DLD1 (cell line): Measurements from ENCODE around the gene DAAM2.

Experiments
- in situ Hi-C: cut with HindIII; loops from 2 replicates; pipeline ENCODE4 v1.10.0; 2017; ENCODE audit warnings: low sequenced_read_pairs

The DAAM2 gene

GRCh38 chr6:39881851-39882530, 89.8 kb downstream of the DAAM2 start:
- in situ Hi-C loops: no loop called here

DNA sequence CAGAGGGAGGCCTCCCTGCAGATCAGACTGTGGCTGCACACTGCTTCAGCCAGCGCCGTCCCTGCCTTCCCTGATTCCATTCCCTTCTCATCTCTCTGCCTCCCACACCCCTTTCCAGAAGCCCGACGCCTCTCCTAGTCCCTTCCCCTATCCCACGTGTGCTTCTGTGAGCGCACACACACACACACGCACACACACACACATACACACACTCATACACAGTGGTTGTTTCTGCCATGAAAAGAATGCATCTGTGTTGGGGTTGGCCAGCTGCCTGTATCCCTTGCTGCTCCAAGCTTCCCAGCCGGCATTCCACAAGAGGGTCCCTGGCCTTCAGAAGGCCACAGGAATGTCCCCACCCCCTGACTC, 90.3 kb downstream of the DAAM2 start:
- in situ Hi-C loops: no loop called here

DNA sequence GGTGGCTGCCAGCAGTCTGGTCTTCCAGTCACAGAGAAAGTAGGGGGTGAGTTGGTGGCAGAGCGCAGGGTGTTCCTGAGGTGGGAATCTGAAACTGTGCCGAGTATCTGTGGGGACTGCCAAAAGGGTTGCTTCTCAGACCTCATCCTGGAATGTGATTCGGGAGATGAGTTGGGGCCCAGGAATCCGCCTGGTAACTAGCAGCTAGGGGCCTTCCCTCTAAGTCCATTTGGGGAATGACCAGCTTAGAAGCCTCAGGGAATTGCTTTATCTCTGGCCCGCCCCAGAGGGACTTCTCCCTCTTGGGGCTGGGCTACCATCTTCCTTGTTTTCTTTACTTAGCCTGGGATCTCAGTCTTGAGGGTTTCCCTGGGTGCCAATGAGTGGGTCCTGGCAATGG, 92.5 kb downstream of the DAAM2 start:
- in situ Hi-C loops: no loop called here

DNA sequence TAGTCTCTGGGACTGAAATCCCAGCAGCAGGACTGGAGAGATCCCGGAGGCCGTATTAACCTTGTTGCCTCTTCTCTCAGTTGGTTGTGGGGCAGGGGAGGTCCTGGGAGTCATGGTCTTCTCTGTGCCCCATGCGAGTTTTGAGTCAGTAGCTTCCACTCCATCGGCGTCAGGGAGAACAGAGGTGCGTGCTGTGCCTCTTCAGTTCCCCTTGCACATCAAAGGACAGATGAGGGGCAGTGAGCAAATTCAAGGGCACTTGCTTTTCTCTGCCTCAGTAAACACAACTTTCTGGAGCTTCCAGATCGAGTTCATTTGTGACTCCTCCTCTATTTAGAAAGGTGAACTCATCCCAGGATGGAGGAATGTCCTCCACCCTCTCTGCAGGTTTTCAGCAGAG, 93.5 kb downstream of the DAAM2 start:
- in situ Hi-C loops: no loop called here

- in situ Hi-C loops: no loop called here
Measured at GRCh38 chr6:39886871-39887270, 94.7 kb downstream of the DAAM2 start.

- in situ Hi-C loops: no loop called here
Measured at GRCh38 chr6:39887692-39888450, 95.7 kb downstream of the DAAM2 start.

DNA sequence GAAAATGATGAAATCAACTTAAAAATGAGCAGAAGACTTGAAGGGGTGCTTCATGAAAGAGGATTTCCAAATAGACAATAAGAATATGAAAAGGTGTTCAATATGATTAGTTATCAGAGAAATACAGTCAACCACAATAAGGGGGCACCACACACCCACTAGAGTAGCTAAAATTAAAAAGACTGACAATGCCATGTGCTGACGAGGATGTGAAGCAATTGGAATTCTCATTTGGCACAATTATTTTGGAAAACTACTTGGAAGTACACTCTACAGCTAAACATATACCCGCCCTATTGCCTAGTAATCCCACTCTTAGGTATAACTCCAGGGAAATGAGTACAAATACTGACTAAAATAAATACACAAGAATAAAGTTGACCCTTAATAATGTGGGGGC, 97.1 kb downstream of the DAAM2 start:
- in situ Hi-C loops: no loop called here

DNA sequence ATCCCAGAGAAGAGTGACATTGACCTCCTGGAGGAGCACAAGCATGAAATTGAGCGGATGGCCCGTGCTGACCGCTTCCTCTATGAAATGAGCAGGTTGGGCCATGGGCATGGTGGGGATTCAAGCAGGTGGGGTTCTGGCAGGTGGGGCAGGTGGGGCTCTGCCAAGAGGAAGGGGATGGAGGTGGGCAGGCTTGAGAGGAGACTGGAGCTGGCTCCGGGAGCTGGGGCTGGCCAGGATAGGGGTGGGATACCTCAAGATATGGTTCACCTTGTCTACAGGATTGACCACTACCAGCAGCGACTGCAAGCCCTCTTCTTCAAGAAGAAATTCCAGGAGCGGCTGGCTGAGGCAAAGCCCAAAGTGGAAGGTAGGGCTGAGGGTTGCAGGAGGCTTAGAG, 99.2 kb downstream of the DAAM2 start:
- in situ Hi-C loops: no loop called here

GRCh38 chr6:39891976-39892375, 99.8 kb downstream of the DAAM2 start:
- in situ Hi-C loops: no loop called here

- in situ Hi-C loops: no loop called here
Measured at GRCh38 chr6:39892490-39893129, 100.4 kb downstream of the DAAM2 start.

GRCh38 chr6:39893286-39893685, 101.1 kb downstream of the DAAM2 start:
- in situ Hi-C loops: no loop called here

DNA sequence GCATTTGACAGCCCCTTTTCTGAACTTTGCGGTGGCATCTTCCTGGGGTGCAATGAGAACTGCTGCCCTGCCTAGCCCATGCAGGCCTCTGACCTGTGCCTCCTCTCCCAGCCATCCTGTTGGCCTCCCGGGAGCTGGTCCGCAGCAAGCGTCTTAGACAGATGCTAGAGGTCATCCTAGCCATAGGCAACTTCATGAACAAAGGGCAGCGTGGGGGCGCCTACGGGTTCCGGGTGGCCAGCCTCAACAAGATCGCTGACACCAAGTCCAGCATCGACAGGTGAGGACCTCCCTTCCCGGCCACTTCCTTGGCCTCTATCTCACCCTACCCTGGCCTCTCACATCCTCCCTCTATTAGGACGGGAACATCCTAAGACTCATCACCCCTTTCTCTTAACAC, 104.5 kb downstream of the DAAM2 start:
- in situ Hi-C loops: no loop called here

GRCh38 chr6:39897698-39898097, 105.5 kb downstream of the DAAM2 start:
- in situ Hi-C loops: no loop called here

DNA sequence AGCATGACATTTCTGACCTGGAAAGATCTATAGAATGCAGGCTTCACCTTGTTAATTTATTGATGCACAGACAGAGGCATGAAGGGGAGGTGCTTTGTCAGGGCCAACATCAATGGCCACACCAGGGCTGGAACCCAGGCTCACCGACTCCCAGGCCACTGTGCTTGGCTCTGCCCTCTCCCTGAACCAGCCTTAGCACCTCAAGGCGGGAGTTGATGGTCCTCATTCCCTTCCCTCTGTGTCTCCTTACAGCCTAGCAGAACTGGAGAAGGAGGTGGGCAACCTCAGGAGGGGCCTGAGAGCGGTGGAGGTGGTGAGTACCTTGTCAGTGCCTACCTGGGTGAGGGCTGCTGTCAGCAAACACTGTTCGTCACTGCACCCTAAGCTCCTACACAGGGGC, 106.4 kb downstream of the DAAM2 start:
- in situ Hi-C loops: no loop called here

DNA sequence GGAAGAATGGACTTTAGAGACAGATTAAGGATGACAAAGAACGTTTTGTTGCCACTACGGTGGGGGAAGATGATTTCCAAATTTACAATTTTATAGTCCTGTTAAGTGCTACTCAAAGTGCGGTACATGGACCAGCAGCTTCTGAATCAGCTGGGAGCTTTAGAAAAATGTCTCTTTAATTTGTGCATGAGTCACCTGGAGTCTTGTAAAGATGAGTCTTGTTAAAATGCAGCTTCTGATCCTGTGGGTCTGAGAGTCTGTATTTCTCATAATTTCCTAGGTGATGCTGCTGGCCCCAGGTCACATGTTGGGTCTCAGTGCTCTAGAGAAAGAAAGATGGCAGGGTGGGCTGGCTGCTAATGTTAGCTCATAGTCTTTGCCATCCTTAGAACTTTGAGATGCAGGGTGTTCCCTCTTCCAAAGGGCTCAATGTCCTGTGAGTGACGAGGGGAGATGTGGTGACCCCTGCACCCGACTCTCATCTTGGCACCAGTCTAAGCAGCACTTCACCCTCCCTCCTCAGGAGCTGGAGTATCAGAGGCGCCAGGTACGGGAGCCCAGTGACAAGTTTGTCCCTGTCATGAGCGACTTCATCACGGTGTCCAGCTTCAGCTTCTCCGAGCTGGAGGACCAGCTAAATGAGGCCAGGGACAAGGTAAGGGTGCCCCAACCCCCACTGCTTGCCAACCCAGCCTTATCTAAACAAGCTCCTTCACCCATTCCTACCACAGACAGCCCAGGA, 107.5 kb downstream of the DAAM2 start:
- in situ Hi-C loops: no loop called here

DNA sequence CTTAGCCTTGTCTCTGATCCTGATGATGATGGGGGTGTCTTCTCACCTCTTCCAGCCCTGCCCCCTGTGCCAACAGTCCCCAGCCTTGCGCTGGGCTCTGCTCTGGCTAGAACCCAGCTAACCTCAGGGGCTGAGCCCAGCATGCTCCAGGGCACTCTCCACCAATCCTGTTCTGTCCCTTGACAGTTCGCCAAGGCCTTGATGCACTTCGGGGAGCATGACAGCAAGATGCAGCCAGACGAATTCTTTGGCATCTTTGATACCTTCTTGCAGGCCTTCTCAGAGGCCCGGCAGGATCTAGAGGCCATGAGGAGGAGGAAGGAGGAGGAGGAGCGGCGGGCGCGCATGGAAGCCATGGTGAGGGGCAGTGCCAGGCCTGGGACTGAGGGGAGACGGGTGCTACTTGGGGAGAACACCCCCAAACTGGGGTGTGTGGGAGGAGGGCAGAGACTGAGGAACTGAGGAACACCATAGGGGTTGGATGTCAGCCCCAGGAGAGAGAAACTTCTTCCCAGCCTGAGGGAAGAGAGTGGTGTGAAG, 109.0 kb downstream of the DAAM2 start:
- in situ Hi-C loops: no loop called here

- in situ Hi-C loops: no loop called here
Measured at GRCh38 chr6:39901670-39902069, 109.5 kb downstream of the DAAM2 start.

GRCh38 chr6:39902136-39902535, 110.0 kb downstream of the DAAM2 start:
- in situ Hi-C loops: no loop called here

GRCh38 chr6:39902786-39903465, 110.8 kb downstream of the DAAM2 start:
- in situ Hi-C loops: no loop called here

DNA sequence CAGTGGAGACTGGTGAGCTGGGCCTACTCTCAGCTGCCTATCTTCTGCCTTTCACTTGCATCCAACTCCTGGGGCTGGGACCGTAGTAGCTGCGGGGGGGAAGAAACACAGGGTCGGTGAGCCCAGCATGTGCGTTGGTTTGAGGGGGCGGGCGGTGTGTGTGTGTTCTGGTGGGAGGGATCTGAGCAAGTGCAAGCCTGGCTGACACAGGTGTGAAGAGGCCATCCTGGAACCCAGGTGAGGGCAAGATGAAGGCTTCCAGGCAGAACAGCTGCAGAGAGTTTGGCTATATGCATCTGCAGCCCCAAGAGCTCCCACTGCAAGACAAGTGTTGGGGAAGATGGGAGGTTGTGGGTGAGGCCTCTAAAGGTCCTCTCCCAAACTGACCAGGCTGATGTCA, 111.5 kb downstream of the DAAM2 start:
- in situ Hi-C loops: no loop called here
